Naive thymus-derived CD4-positive, alpha-beta T cell (primary cell): ENCODE measurements around the gene ZNF362. TPM values are rescaled to one million over a fixed set of nuclear protein-coding genes. Genes with fewer than 3 reads are reported as not detected.

ENCODE experiments used
- ATAC-seq: fragments of 150-1000 bp; cut with Tn5 transposase; 2 replicates; pipeline ENCODE4 v1.10.0; 2021; ENCODE audit warnings: mild to moderate bottlenecking, moderate library complexity
- CTCF ChIA-PET: fragments of 350-600 bp; sonication (Branson Sonifier 250); formaldehyde crosslinking; loops from one replicate; lab custom pipeline; 2021; ENCODE audit warnings: antibody characterized with exemption; lab: Charles Lee
- POLR2A ChIA-PET: fragments of 350-600 bp; sonication (Branson Sonifier 250); formaldehyde crosslinking; loops from one replicate; lab custom pipeline; 2021; ENCODE audit warnings: antibody characterized with exemption, inconsistent platforms; lab: Charles Lee
- DNase-seq, 9 donors: peaks; one replicate each; pipeline versions ENCODE4 v3.0.0 to v3.0.0-alpha.2; 2020 to 2022; ENCODE audit warnings: mixed read lengths in 1 of 9
- H3K27ac ChIP-seq: one replicate; pipeline ENCODE4 v1.7.0; 2013; ENCODE audit warnings: mild to moderate bottlenecking, low read depth, low read length, moderate library complexity
- H3K27me3 ChIP-seq, 2 donors: one replicate each; pipeline ENCODE4 v1.7.0; 2013; ENCODE audit warnings: low read length in 2 of 2, mild to moderate bottlenecking in 2 of 2, moderate library complexity in 2 of 2; ENCODE audit not compliant: control insufficient read depth in 2 of 2, insufficient read depth in 2 of 2
- H3K36me3 ChIP-seq, 3 experiments: 1 replicate in 2 of 3; 2 replicates in 1 of 3; pipeline ENCODE4 v1.7.0; 2013; ENCODE audit warnings: low read length in 3 of 3, mild to moderate bottlenecking in 3 of 3, moderate library complexity in 1 of 3; ENCODE audit not compliant: insufficient read depth in 3 of 3, control insufficient read depth in 2 of 3
- H3K4me1 ChIP-seq, 2 donors: one replicate each; pipeline ENCODE4 v1.7.0; 2013; ENCODE audit warnings: low read length in 2 of 2, mild to moderate bottlenecking in 2 of 2, moderate library complexity in 1 of 2; ENCODE audit not compliant: control insufficient read depth in 2 of 2, insufficient read depth in 2 of 2
- H3K4me3 ChIP-seq: 2 replicates; pipeline ENCODE4 v1.7.0; 2013; ENCODE audit warnings: mild to moderate bottlenecking, low read length
- H3K9me3 ChIP-seq, 3 experiments: 1 replicate in 2 of 3; 2 replicates in 1 of 3; pipeline ENCODE4 v1.7.0; 2013; ENCODE audit warnings: low read length in 3 of 3; ENCODE audit not compliant: control insufficient read depth in 2 of 3
- H3K27ac Mint-ChIP-seq, 9 donors: one replicate each; pipeline ENCODE4 v1.8.0; 2020 to 2022; ENCODE audit warnings: mixed read lengths in 9 of 9, mild to moderate bottlenecking in 8 of 9, moderate library complexity in 5 of 9, inconsistent platforms in 2 of 9
- H3K27me3 Mint-ChIP-seq, 5 donors: one replicate each; pipeline ENCODE4 v1.8.0; 2021 to 2022; ENCODE audit warnings: mixed read lengths in 5 of 5, mild to moderate bottlenecking in 1 of 5
- H3K36me3 Mint-ChIP-seq, 5 donors: one replicate each; pipeline ENCODE4 v1.8.0; 2020 to 2022; ENCODE audit warnings: mixed read lengths in 5 of 5, mild to moderate bottlenecking in 3 of 5, inconsistent platforms in 1 of 5
- H3K4me1 Mint-ChIP-seq, 7 donors: one replicate each; pipeline ENCODE4 v1.8.0; 2020 to 2022; ENCODE audit warnings: mixed read lengths in 7 of 7, mild to moderate bottlenecking in 3 of 7, inconsistent platforms in 1 of 7
- H3K4me3 Mint-ChIP-seq, 10 donors: one replicate each; pipeline ENCODE4 v1.8.0; 2020 to 2022; ENCODE audit warnings: mild to moderate bottlenecking in 10 of 10, mixed read lengths in 10 of 10, moderate library complexity in 6 of 10, inconsistent platforms in 2 of 10
- H3K9me3 Mint-ChIP-seq, 11 donors: one replicate each; pipeline ENCODE4 v1.8.0; 2020 to 2022; ENCODE audit warnings: mixed read lengths in 11 of 11, mild to moderate bottlenecking in 4 of 11, inconsistent platforms in 1 of 11, moderate library complexity in 1 of 11
- intact Hi-C, 2 donors: fragments of 100-400 bp; cut with micrococcal nuclease; formaldehyde crosslinking; loops; one replicate each; pipeline ENCODE4 v1.15.1; 2023
- polyA plus RNA-seq, 2 donors: library from polyadenylated mRNA; unstranded; fragments of 300-500 nt; fragmentation: Illumina TruSeq; gene quantifications; one replicate each; pipeline ENCODE4 v1.2.3, GENCODE V29; 2021
- total RNA-seq, 6 experiments: library from RNA in 5 of 6; stranded (reverse) in 5 of 6; gene quantifications; 1 replicate in 5 of 6; 2 replicates in 1 of 6; pipeline ENCODE4 v1.2.3 and lab custom pipeline; 2021 to 2026

Gene ZNF362, protein sequence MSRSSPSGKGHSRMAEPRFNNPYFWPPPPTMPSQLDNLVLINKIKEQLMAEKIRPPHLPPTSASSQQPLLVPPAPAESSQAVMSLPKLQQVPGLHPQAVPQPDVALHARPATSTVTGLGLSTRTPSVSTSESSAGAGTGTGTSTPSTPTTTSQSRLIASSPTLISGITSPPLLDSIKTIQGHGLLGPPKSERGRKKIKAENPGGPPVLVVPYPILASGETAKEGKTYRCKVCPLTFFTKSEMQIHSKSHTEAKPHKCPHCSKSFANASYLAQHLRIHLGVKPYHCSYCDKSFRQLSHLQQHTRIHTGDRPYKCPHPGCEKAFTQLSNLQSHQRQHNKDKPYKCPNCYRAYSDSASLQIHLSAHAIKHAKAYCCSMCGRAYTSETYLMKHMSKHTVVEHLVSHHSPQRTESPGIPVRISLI
- total RNA-seq (10 to 100 TPM; 24.7 to 30.5 (median 27.0) TPM), polyA plus RNA-seq (10 to 100 TPM; 17.2 to 30.0 TPM), total RNA-seq (lab: John Stamatoyannopoulos, UW) (15.2 reads per million, percentile 44 among the genes with 10 or more reads in this experiment)

DNA sequence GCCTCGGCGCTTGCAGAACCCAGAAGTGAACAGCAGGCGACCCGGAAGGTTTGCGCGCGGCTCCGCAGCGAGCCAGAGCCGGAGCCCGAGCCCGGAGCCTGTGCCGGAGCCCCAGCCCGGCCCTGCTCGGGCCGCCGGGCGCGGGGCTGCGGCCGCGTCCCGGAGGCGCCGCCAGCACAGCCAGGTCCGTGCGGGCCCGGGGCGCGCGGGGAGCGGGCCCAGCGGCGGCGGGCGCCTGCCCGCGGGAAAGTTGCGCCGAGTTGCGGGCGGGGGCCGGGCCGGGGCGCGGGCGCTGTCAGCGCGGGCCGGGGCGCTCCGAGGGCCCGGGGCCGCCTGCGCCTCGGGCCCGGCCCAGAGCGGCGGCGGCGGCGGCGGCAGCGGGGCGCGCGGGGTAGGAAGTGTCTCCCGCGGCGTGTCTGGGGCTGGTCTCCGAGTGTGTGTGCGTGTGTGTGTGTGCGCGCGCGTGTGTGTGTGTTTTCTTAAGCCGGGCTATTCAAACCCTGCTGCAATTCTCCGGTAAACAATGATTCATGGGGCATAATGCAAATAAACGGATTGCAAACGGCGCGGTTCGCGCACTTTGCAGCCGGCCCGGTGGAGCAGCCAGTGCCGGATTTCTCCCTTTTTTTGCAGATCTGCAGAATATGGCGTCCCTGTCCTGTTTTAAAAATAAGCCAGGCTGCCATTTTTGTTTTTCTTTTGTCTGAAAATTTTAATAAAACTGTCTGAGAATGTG lies at the start of gene ZNF362:
TSS of gene ZNF362 (plus strand) at position 22 of the 736 bp plus-strand sequence. CDS start 14,083 bp downstream, outside the sequence.
- intact Hi-C loops: loop anchor here (1.0 to 10.0 kb wide), 8 partner anchors 20 to 606 kb away; partner anchors contain the start of genes RBBP4 (in 2 of the 2), TRIM62 (in 2 of the 2), ZBTB8OS (in 2 of the 2) and AZIN2 (in 1 of the 2)
- peaks cover 27 to 44% (median 40%) of the 10 kb centered on the region in 7 donors for H3K4me1 Mint-ChIP-seq
- DNase-seq (peak; percentile 56 to 72 (median 67)), ATAC-seq (peak; percentile 84)
- H3K27ac ChIP-seq: peak within 1 kb of the TSS; percentile 74
- peaks cover 0 to 6% (median 2%) of the 10 kb centered on the region in 5 donors for H3K36me3 Mint-ChIP-seq
- POLR2A ChIA-PET: interaction anchor here (0.7 to 1.8 kb wide), 3 partner anchors 76 to 129 kb away, joined by 3 to 9 read pairs (median 4); no protein-coding TSS in a partner anchor
- CTCF ChIA-PET: no interaction called here
- peaks cover 16 to 29% of the 10 kb centered on the region in 2 donors for H3K4me1 ChIP-seq
- H3K36me3 ChIP-seq: peaks cover 0 to 3% (median 0%) of the 10 kb centered on the region in 3 experiments
- peak within 1 kb of the TSS; percentile 84 for H3K4me3 ChIP-seq
- H3K27me3 ChIP-seq: no peaks in the 10 kb centered on the region
- H3K27ac Mint-ChIP-seq: peak within 1 kb of the TSS; percentile 97 to 99 (median 98)
- peaks cover 0 to 2% (median 0%) of the 10 kb centered on the region in 11 donors for H3K9me3 Mint-ChIP-seq
- H3K27me3 Mint-ChIP-seq: peaks cover 0 to 3% (median 0%) of the 10 kb centered on the region in 5 donors
- H3K4me3 Mint-ChIP-seq: peak within 1 kb of the TSS; percentile 97 to 100 (median 99)
- no peaks in the 10 kb centered on the region for H3K9me3 ChIP-seq

DNA sequence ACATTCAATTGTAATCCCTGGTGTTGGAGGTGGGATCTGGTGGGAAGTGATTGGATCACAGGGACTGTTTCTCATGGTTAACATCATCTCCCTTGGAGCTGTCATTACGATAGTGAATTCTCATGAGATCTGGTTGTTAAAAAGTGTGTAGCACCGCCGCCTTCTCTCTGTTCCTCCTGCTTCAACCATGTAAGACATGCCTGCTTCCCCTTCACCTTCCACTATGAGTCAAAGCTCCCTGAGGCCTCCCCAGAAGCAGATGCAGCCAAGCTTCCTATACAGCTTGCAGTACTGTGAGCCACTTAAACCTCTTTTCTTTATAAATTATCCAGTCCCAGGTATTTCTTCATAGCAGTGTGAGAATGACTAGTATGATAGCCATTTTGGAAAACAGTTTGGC lies 44.3 kb upstream of the ZNF362 start:
- Histone ChIP-seq H3K27me3 (no peaks in the 10 kb centered on the region), H3K4me3 (no peak overlapping the region), H3K36me3 (no peaks in the 10 kb centered on the region), H3K4me1 (no peaks in the 10 kb centered on the region), H3K9me3 (no peaks in the 10 kb centered on the region), H3K27ac (no peak overlapping the region)
- no peak for ATAC-seq
- CTCF ChIA-PET: no interaction called here
- H3K4me3 Mint-ChIP-seq: no peak overlapping the region
- peaks cover 7 to 54% (median 31%) of the 10 kb centered on the region in 5 donors for H3K27me3 Mint-ChIP-seq
- H3K4me1 Mint-ChIP-seq: no peaks in the 10 kb centered on the region
- intact Hi-C loops: no loop called here
- DNase-seq: no peak
- H3K27ac Mint-ChIP-seq: no peak overlapping the region
- H3K9me3 Mint-ChIP-seq: peaks cover 0 to 6% (median 0%) of the 10 kb centered on the region in 11 donors
- POLR2A ChIA-PET: no interaction called here
- peaks cover 0 to 6% (median 0%) of the 10 kb centered on the region in 5 donors for H3K36me3 Mint-ChIP-seq

DNA sequence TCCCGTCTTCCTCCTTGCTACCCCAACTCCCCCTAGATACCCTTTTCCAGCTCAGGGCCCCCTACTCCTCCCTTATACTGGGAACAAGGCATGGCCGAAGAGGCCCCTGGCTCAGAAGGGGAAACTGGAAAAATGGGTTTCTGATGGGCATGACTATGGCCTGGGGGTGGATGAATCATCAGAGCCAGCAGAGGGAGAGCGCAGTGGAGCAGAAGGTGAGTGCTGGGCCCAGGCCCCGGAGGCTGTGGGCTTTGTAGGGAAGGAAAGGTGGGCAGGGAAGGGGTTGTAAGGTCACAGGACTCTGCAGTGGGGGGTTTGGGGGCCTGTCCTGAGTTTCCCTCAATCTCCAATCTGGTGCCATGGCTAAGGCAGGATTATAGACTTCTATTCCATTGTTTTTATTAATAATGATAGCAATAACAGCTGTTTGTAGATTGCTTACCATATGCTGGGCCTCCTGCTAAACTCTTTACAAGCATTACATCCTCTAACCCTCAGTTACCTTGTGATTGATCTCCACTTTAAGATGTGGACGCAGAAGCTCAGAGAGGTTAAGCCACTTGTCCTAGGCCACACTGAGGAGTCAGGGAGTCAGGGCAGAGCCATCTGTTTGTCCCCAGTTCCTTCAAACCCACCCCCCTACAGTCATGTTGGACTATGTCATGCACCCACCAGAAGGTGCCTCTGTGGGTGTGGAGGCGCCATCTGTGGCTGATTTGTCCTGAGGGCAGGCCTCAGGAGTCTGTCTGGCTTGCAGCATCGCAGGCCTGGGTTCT lies 36.2 kb upstream of the ZNF362 start:
- H3K27ac ChIP-seq: no peak overlapping the region
- H3K27me3 ChIP-seq: no peaks in the 10 kb centered on the region
- no peaks in the 10 kb centered on the region for H3K4me1 ChIP-seq
- H3K36me3 Mint-ChIP-seq: peaks cover 0 to 14% (median 3%) of the 10 kb centered on the region in 5 donors
- no peak for DNase-seq
- CTCF ChIA-PET: no interaction called here
- peaks cover 1 to 24% (median 16%) of the 10 kb centered on the region in 11 donors for H3K9me3 Mint-ChIP-seq
- H3K4me3 Mint-ChIP-seq: no peak overlapping the region
- H3K27ac Mint-ChIP-seq: no peak overlapping the region
- peaks cover 0 to 18% (median 9%) of the 10 kb centered on the region in 5 donors for H3K27me3 Mint-ChIP-seq
- POLR2A ChIA-PET: no interaction called here
- ATAC-seq: no peak
- H3K4me3 ChIP-seq: no peak overlapping the region
- no peaks in the 10 kb centered on the region for H3K9me3 ChIP-seq
- intact Hi-C loops: loop anchor here in 1 of 2 donors (2.0 kb wide), 1 partner anchor 147 kb away; no protein-coding TSS in a partner anchor
- peaks cover 0 to 6% (median 0%) of the 10 kb centered on the region in 7 donors for H3K4me1 Mint-ChIP-seq
- H3K36me3 ChIP-seq: no peaks in the 10 kb centered on the region

DNA sequence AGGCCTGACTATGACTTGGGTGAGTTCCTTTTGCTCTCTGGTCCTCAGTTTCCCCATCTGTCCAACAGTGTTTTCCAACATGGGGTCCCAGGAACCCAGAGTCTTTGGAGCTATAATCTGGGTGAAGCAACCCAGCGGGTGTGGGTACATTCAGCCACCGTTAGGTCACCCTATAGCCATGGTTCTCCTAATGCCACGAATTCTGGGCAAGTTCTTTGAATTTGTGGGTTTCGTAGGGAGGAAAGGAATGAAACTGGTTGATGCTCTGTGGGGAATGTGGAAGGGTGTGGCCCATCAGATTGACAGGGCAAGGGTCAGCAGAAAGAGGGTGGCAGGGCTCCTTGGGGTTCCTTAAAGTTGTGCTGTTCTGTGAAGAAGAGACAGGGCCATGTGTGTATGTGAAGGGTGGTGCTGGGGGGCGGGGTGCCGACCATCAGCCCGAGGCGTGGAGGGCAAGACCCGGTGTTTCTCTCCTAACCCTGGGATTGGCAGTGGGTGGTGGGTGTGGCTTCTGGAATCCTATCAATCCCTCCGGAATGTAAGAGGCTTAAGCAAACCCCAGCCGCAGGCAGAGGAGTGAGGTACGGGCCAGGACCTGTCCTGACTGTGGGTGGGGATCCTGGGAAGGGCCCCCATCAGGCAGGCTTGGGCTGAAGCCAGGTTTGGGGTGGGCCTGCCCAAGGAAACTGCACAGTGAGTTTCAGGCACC lies 35.5 kb upstream of the ZNF362 start:
- H3K36me3 Mint-ChIP-seq: peaks cover 0 to 17% (median 3%) of the 10 kb centered on the region in 5 donors
- Histone ChIP-seq H3K9me3 (no peaks in the 10 kb centered on the region), H3K27me3 (no peaks in the 10 kb centered on the region), H3K27ac (no peak overlapping the region), H3K36me3 (no peaks in the 10 kb centered on the region), H3K4me3 (no peak overlapping the region), H3K4me1 (no peaks in the 10 kb centered on the region)
- ATAC-seq (no peak), DNase-seq (no peak)
- CTCF ChIA-PET: no interaction called here
- no peak overlapping the region for H3K27ac Mint-ChIP-seq
- POLR2A ChIA-PET: no interaction called here
- no peak overlapping the region for H3K4me3 Mint-ChIP-seq
- H3K27me3 Mint-ChIP-seq: peaks cover 0 to 18% (median 10%) of the 10 kb centered on the region in 5 donors
- peaks cover 1 to 29% (median 17%) of the 10 kb centered on the region in 11 donors for H3K9me3 Mint-ChIP-seq
- intact Hi-C loops: no loop called here
- H3K4me1 Mint-ChIP-seq: peaks cover 0 to 6% (median 0%) of the 10 kb centered on the region in 7 donors

DNA sequence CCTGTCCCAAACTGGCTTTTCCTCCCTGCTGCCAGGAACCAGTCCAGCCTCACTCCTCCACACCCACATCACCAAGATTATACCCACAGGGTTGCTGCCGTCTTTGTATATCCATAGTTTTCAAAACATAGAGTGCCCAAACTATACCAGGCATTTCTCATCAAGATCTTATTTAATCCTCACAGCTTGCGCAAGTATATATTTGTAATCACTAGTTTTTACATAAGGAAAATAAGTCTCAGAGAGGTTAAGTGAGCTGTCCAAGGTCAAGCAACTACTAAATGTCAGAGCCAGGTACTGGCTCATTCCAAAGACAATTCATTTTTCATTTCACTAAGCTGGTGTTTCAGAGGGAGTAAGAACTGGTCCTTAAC lies 34.9 kb upstream of the ZNF362 start:
- Histone ChIP-seq H3K4me1 (no peaks in the 10 kb centered on the region), H3K27me3 (no peaks in the 10 kb centered on the region), H3K9me3 (no peaks in the 10 kb centered on the region), H3K27ac (no peak overlapping the region), H3K36me3 (no peaks in the 10 kb centered on the region), H3K4me3 (no peak overlapping the region)
- Mint-ChIP-seq H3K36me3 (peaks cover 0 to 17% (median 3%) of the 10 kb centered on the region in 5 donors), H3K27ac (no peak overlapping the region), H3K4me3 (no peak overlapping the region), H3K4me1 (peaks cover 0 to 6% (median 0%) of the 10 kb centered on the region in 7 donors), H3K27me3 (peaks cover 0 to 18% (median 10%) of the 10 kb centered on the region in 5 donors), H3K9me3 (peaks cover 1 to 29% (median 17%) of the 10 kb centered on the region in 11 donors)
- ChIA-PET POLR2A (no interaction called here), CTCF (interaction anchor here (0.6 kb wide), 1 partner anchor 76 kb away, joined by 3 read pairs; no protein-coding TSS in a partner anchor)
- intact Hi-C loops: no loop called here
- ATAC-seq (no peak), DNase-seq (no peak)
